Tibial artery (tissue), 4 donors: ENCODE data around the gene SRSF4.

Experiments
- DNase-seq, 2 donors: peaks; one replicate each; pipeline ENCODE4 v3.0.0-alpha.2; 2019
- H3K27ac ChIP-seq, 2 donors: fragments of 200-600 bp; sonication (generic) in 1 of 2; 1 replicate in 1 of 2; 2 replicates in 1 of 2; pipeline ENCODE4 v1.5.1; 2018 to 2019; ENCODE audit warnings: mild to moderate bottlenecking in 1 of 2
- H3K27me3 ChIP-seq, 2 donors: fragments of 200-600 bp; sonication (generic) in 1 of 2; one replicate each; pipeline versions ENCODE4 v1.5.1 to v1.6.0; 2016 to 2019
- H3K36me3 ChIP-seq, 3 donors: fragments of 200-600 bp; sonication (generic) in 2 of 3; one replicate each; pipeline ENCODE4 v1.5.1; 2016 to 2019; ENCODE audit warnings: mild to moderate bottlenecking in 2 of 3
- H3K4me1 ChIP-seq, 4 donors: fragments of 200-600 bp; sonication (generic) in 2 of 4; 1 replicate in 3 of 4; 2 replicates in 1 of 4; pipeline ENCODE4 v1.5.1; 2016 to 2019
- H3K4me3 ChIP-seq, 2 donors: fragments of 200-600 bp; sonication (generic) in 1 of 2; 1 replicate in 1 of 2; 2 replicates in 1 of 2; pipeline ENCODE4 v1.5.1; 2018 to 2019; ENCODE audit warnings: mild to moderate bottlenecking in 2 of 2
- H3K9me3 ChIP-seq, 3 donors: fragments of 200-600 bp; sonication (generic) in 1 of 3; one replicate each; pipeline ENCODE4 v1.5.1; 2016 to 2019
- intact Hi-C: fragments of 100-400 bp; cut with DNase I; formaldehyde crosslinking; loops from one replicate; pipeline ENCODE4 v1.15.0; 2023; ENCODE audit warnings: low total_unique reads
- TF ChIP-seq, protein P1 (sequence below), 2 experiments: fragments of 200-600 bp in 1 of 2; fragments of 450-650 bp in 1 of 2; IDR thresholded peaks; one replicate each; pipeline ENCODE4 v1.5.1; 2017 to 2019; ENCODE audit warnings: antibody characterized with exemption in 2 of 2, mild to moderate bottlenecking in 1 of 2, moderate library complexity in 1 of 2

SRSF4 gene

DNA sequence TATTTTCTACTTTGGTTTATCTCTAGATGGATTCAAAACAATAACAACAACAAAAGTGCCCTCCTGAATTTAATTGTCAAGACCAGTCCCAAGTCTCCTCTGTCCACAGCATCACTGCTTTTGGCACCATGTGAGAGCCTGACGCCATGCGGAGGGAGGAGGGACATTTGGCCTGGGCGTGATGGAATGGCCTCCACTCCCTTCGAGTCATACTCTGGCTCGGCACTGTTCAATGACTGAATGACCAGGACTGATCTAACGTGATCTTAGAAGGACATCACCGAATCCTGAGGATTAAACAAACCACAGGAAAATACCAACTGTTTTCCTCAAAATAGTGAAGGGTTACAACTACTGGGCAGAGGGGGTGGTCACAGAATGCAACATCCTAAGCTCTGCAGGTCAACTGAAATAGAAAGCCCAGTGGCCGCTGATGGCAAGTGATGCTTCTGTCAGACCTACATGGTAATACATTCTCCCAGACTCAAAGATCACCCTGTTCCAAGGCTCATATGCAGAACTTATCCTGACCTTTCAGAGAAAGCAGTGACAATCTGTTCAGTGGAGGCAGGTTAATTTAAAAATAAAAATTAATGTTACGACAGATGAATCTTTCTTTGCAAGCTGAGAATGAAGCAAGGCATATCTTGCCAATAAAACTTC, 19.1 kb downstream of the SRSF4 start:
- no peak overlapping the region for H3K4me3 ChIP-seq
- peaks cover 43 to 67% (median 54%) of the 10 kb centered on the region in 3 donors for H3K36me3 ChIP-seq
- no peak for DNase-seq
- no peak overlapping the region for H3K27ac ChIP-seq
- peaks cover 0 to 37% (median 20%) of the 10 kb centered on the region in 4 donors for H3K4me1 ChIP-seq
- TF ChIP-seq, protein P1, sequence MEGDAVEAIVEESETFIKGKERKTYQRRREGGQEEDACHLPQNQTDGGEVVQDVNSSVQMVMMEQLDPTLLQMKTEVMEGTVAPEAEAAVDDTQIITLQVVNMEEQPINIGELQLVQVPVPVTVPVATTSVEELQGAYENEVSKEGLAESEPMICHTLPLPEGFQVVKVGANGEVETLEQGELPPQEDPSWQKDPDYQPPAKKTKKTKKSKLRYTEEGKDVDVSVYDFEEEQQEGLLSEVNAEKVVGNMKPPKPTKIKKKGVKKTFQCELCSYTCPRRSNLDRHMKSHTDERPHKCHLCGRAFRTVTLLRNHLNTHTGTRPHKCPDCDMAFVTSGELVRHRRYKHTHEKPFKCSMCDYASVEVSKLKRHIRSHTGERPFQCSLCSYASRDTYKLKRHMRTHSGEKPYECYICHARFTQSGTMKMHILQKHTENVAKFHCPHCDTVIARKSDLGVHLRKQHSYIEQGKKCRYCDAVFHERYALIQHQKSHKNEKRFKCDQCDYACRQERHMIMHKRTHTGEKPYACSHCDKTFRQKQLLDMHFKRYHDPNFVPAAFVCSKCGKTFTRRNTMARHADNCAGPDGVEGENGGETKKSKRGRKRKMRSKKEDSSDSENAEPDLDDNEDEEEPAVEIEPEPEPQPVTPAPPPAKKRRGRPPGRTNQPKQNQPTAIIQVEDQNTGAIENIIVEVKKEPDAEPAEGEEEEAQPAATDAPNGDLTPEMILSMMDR (IDR thresholded peaks at IDR 0.05), result no peak
- intact Hi-C loops, result no loop called here
- no peaks in the 10 kb centered on the region for H3K9me3 ChIP-seq
- no peaks in the 10 kb centered on the region for H3K27me3 ChIP-seq

DNA sequence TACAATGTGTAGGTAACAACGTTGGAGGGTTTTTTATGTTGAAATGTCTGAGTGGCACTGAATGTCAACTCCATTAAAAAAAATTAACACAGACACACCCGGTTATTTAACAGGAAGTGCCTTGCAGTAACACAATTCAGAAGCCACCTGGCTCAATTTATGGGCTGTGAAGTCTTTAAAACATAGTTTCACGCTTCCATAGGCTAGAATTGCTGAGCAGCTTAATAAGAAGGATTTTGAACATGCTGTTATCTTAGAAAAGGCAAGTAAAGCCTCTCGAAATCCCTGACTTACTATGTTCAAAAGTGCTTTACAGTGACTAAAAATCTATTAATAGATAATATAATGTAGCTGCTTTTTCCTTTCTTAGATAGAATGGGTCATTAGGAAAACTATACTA, 19.7 kb downstream of the SRSF4 start:
- H3K36me3 ChIP-seq, result peaks cover 43 to 67% (median 52%) of the 10 kb centered on the region in 3 donors
- H3K27ac ChIP-seq, result no peak overlapping the region
- H3K27me3 ChIP-seq, result no peaks in the 10 kb centered on the region
- DNase-seq, result no peak
- no peak overlapping the region for H3K4me3 ChIP-seq
- TF ChIP-seq, protein P1 (IDR thresholded peaks at IDR 0.05), result no peak
- intact Hi-C loops, result no loop called here
- no peaks in the 10 kb centered on the region for H3K9me3 ChIP-seq
- peaks cover 0 to 40% (median 23%) of the 10 kb centered on the region in 4 donors for H3K4me1 ChIP-seq

DNA sequence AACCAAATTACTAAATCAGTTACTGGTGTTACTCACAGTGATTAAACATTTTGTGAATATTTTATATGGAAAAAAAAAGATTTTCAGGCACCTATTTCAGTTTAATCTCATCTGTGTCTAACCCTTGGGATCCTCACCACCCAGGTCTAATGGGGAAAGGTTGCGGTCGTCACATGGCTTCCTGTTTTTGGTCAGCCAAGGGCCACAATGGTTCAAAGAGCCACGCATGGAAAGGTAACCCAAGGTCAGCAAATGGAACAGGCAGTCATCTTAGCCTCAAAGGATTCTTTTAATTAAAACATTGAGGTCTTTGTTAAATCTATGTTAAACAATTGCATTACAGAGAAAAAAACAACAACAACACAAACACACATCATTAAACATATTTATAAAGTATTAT, 21.9 kb downstream of the SRSF4 start:
- no peak overlapping the region for H3K27ac ChIP-seq
- H3K36me3 ChIP-seq, result peaks cover 42 to 67% (median 55%) of the 10 kb centered on the region in 3 donors
- intact Hi-C loops, result no loop called here
- TF ChIP-seq, protein P1 (IDR thresholded peaks at IDR 0.05), result no peak
- H3K4me3 ChIP-seq, result no peak overlapping the region
- no peaks in the 10 kb centered on the region for H3K9me3 ChIP-seq
- DNase-seq, result no peak
- H3K4me1 ChIP-seq, result peaks cover 0 to 46% (median 24%) of the 10 kb centered on the region in 4 donors
- H3K27me3 ChIP-seq, result no peaks in the 10 kb centered on the region

DNA sequence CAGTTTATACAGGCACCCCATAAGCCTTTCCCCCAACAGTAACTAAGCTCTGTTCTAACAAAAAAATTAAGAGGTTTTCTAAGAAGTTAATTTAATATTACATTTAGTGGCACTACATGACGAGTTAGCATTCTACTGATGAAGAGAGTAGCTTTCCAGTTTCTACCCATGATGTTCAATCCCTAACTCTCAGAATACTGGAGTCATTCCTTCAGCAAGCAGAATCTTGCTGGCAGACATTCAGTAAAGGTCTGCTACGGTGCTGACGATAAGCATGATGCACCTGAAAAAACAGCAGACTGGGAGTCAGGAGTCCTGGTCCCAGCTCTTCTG, 24.5 kb downstream of the SRSF4 start:
- H3K36me3 ChIP-seq, result peaks cover 68 to 83% (median 80%) of the 10 kb centered on the region in 3 donors

DNA sequence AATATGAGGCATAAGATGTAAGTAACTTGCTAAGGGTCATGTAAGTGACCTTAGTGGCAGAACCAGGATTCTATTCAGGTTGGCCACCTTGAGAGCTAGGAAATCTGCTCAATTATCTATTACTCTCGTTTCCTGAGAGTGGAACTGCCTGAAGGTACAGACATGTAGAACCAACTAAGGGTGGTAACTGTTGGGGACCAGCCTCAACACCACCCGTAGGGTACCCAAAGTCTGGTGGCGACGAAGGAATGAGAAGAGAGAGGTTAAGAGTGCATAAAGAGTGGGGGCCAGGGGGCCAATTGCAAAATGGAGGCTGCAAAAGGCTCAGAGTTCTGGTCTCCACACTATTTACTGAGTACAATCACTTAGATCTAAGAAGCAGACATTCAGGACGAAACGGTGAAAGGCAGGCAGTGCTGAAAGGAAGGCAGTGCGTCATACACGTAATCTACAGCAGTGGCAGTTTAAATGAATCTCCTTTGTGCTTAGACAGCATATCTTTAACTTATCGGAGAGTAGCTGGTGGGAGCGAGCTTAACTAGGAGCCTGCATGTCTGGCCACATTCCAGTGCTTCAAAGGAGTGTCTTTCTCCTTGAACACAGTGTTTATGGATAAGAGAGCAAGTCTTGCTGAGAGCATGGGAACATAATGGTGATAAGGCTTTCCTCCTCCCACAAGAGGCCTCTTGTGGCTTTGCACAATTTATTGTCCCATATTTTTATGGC, 25.0 kb downstream of the SRSF4 start:
- intact Hi-C loops, result no loop called here
- Histone ChIP-seq H3K27ac (peak overlapping the region in 1 of 2 donors; percentile 24), H3K4me3 (no peak overlapping the region), H3K36me3 (peaks cover 73 to 88% (median 86%) of the 10 kb centered on the region in 3 donors), H3K9me3 (no peaks in the 10 kb centered on the region), H3K27me3 (no peaks in the 10 kb centered on the region), H3K4me1 (peaks cover 0 to 26% (median 12%) of the 10 kb centered on the region in 4 donors)
- DNase-seq, result no peak
- TF ChIP-seq, protein P1 (IDR thresholded peaks at IDR 0.05), result no peak

More for the DNA sequence above, 24.5 kb downstream of the SRSF4 start:
- DNase-seq, result no peak
- Histone ChIP-seq H3K4me3 (no peak overlapping the region), H3K9me3 (no peaks in the 10 kb centered on the region), H3K4me1 (peaks cover 0 to 32% (median 17%) of the 10 kb centered on the region in 4 donors), H3K27ac (no peak overlapping the region), H3K27me3 (no peaks in the 10 kb centered on the region)
- TF ChIP-seq, protein P1 (IDR thresholded peaks at IDR 0.05), result no peak
- intact Hi-C loops, result no loop called here
